Endothelial cell of umbilical vein (primary cell): ENCODE data around the gene PLEKHA6. TPM values are rescaled to one million over a fixed set of nuclear protein-coding genes. Genes with fewer than 3 reads are reported as not detected.

Experiments used
- BruUV-seq: library from RNA; stranded (reverse); fragments of 400-500 nt; replicated peaks from 2 replicates; lab custom pipeline; 2021; lab: Mats Ljungman, UMichigan
- CTCF ChIA-PET: fragments of 300-600, 350-600 bp; sonication (Branson Sonifier 250); formaldehyde crosslinking; loops from one replicate; lab custom pipeline; 2021; ENCODE audit warnings: antibody characterized with exemption, inconsistent platforms; lab: Charles Lee
- POLR2A ChIA-PET: fragments of 300-600, 350-600 bp; sonication (Branson Sonifier 250); formaldehyde crosslinking; loops from one replicate; lab custom pipeline; 2021; ENCODE audit warnings: antibody characterized with exemption, inconsistent platforms; lab: Charles Lee
- DNase-seq: peaks from one replicate; pipeline ENCODE4 v3.0.0-alpha.2; 2011; ENCODE audit warnings: low read depth, low spot score
- FAIRE-seq: peaks from 2 replicates; lab custom pipeline; 2011; peaks lifted over from hg19 to GRCh38; lab: Jason Lieb, UNC
- H2AFZ ChIP-seq: 2 replicates; pipeline ENCODE4 v1.6.0; 2012; ENCODE audit warnings: low read depth, low read length, control low read depth, inconsistent platforms
- H3K27ac ChIP-seq: 2 replicates; pipeline ENCODE4 v1.5.1; 2011; ENCODE audit warnings: low read depth, mild to moderate bottlenecking, control low read depth, low read length, moderate library complexity; ENCODE audit not compliant: insufficient read depth
- H3K27me3 ChIP-seq, 2 experiments: 2 replicates each; pipeline versions ENCODE4 v1.6.0 to v1.6.1; 2011; ENCODE audit warnings: low read length in 2 of 2, mixed read lengths in 1 of 2; ENCODE audit not compliant: control insufficient read depth in 2 of 2, insufficient read depth in 2 of 2
- H3K36me3 ChIP-seq, 2 experiments: 2 replicates in 1 of 2; 3 replicates in 1 of 2; pipeline ENCODE4 v1.5.1; 2011; ENCODE audit warnings: low read length in 2 of 2, mild to moderate bottlenecking in 1 of 2, moderate library complexity in 1 of 2; ENCODE audit not compliant: control insufficient read depth in 2 of 2, insufficient read depth in 2 of 2; ENCODE audit errors: extremely low read depth in 1 of 2
- H3K4me1 ChIP-seq: 3 replicates; pipeline ENCODE4 v1.5.1; 2011; ENCODE audit warnings: mild to moderate bottlenecking, low read length; ENCODE audit not compliant: control insufficient read depth, insufficient read depth; ENCODE audit errors: extremely low read depth
- H3K4me2 ChIP-seq: 2 replicates; pipeline ENCODE4 v1.6.1; 2011; ENCODE audit warnings: low read length, control low read depth, mixed read lengths; ENCODE audit not compliant: insufficient read depth
- H3K4me3 ChIP-seq, 3 experiments: fragments of 200-600 bp in 1 of 3; sonication (generic), shearing (Covaris generic) in 1 of 3; replicated peaks in 1 of 3; 2 replicates each; pipeline ENCODE4 v1.5.1; 2011 to 2016; ENCODE audit warnings: control low read depth in 3 of 3, low read length in 3 of 3, mild to moderate bottlenecking in 2 of 3, inconsistent platforms in 1 of 3, low read depth in 1 of 3, moderate library complexity in 1 of 3; ENCODE audit not compliant: insufficient read depth in 1 of 3
- H3K79me2 ChIP-seq: 2 replicates; pipeline ENCODE4 v1.6.0; 2012; ENCODE audit warnings: low read length, inconsistent platforms; ENCODE audit not compliant: control insufficient read depth, insufficient read depth
- H3K9ac ChIP-seq: replicated peaks from 2 replicates; pipeline ENCODE3; 2011; ENCODE audit warnings: low read length, control low read depth; ENCODE audit not compliant: insufficient read depth; ENCODE audit errors: extremely low read depth
- H3K9me1 ChIP-seq: replicated peaks from 3 replicates; pipeline ENCODE4 v1.6.0; 2011; ENCODE audit warnings: mild to moderate bottlenecking, low read length; ENCODE audit not compliant: control insufficient read depth, insufficient read depth; ENCODE audit errors: extremely low read depth
- H3K9me3 ChIP-seq: replicated peaks from 2 replicates; pipeline ENCODE4 v1.5.1; 2012; ENCODE audit warnings: low read length, inconsistent platforms; ENCODE audit not compliant: control insufficient read depth, insufficient read depth
- H4K20me1 ChIP-seq: replicated peaks from 2 replicates; pipeline ENCODE3; 2011; ENCODE audit warnings: mild to moderate bottlenecking, low read length; ENCODE audit not compliant: control insufficient read depth, insufficient read depth; ENCODE audit errors: extremely low read depth
- EZH2 ChIP-seq: IDR thresholded peaks from 2 replicates; pipeline ENCODE4 v1.6.1; 2012; ENCODE audit warnings: borderline replicate concordance, low read depth, mild to moderate bottlenecking, moderate library complexity, low read length, inconsistent platforms; ENCODE audit not compliant: severe bottlenecking
- FOS ChIP-seq: IDR thresholded peaks from 2 replicates; pipeline ENCODE4 v1.6.1; 2011; ENCODE audit warnings: mild to moderate bottlenecking, low read length, moderate library complexity, borderline replicate concordance; ENCODE audit not compliant: insufficient read depth
- GATA2 ChIP-seq: IDR thresholded peaks from 2 replicates; pipeline ENCODE4 v1.7.0; 2011; ENCODE audit warnings: low read depth, mild to moderate bottlenecking, moderate library complexity, mixed read lengths, low read length; ENCODE audit not compliant: insufficient read length, insufficient read depth
- JUN ChIP-seq: IDR thresholded peaks from 2 replicates; pipeline ENCODE4 v1.6.1; 2011; ENCODE audit warnings: borderline replicate concordance, low read depth; ENCODE audit not compliant: insufficient read length, insufficient read depth
- MYC ChIP-seq: IDR thresholded peaks from one replicate; pipeline ENCODE4 v1.6.1; 2011; ENCODE audit warnings: mild to moderate bottlenecking, low read depth, low read length
- POLR2A ChIP-seq: IDR thresholded peaks from 2 replicates; pipeline ENCODE4 v1.6.1; 2012; ENCODE audit warnings: low read depth, mild to moderate bottlenecking, control low read depth, low read length
- POLR2AphosphoS5 ChIP-seq: IDR thresholded peaks from 2 replicates; pipeline ENCODE4 v1.6.1; 2012; ENCODE audit warnings: low read depth, mild to moderate bottlenecking, control low read depth, low read length, moderate library complexity; ENCODE audit not compliant: insufficient read depth
- dilution Hi-C: fragments of 300-500 bp; cut with MboI; formaldehyde crosslinking; loops from one replicate; pipeline ENCODE4 v1.15.0; 2019; ENCODE audit warnings: low sequenced_read_pairs; ENCODE audit not compliant: extremely low pct_ligation_motif_present
- intact Hi-C: fragments of 100-400 bp; cut with micrococcal nuclease; formaldehyde crosslinking; loops from one replicate; pipeline ENCODE4 v1.10.0; 2022
- polyA plus RNA-seq, 4 experiments: library from polyadenylated mRNA; depleted of rRNA in 3 of 4; stranded (reverse) in 3 of 4; unstranded in 1 of 4; fragments of >200 nt; gene quantifications; 2 replicates each; pipeline versions ENCODE4 v1.2.1 to v1.2.3, GENCODE V29; 2011 to 2012; ENCODE audit warnings: missing spikeins in 1 of 4
- total RNA-seq: library from RNA; stranded (reverse); gene quantifications from 2 replicates; pipeline ENCODE4 v1.2.3, GENCODE V29; 2021
- TF ChIP-seq, protein P1 (sequence below), 2 donors: IDR thresholded peaks; 1 replicate in 1 of 2; 2 replicates in 1 of 2; pipeline ENCODE4 v1.5.1; 2011; ENCODE audit warnings: low read length in 2 of 2, mild to moderate bottlenecking in 2 of 2, moderate library complexity in 2 of 2, control low read depth in 1 of 2, inconsistent platforms in 1 of 2, low read depth in 1 of 2; ENCODE audit not compliant: insufficient read depth in 1 of 2; ENCODE audit errors: extremely low read depth in 1 of 2
- TF ChIP-seq, protein P2 (sequence below): IDR thresholded peaks from 2 replicates; pipeline ENCODE4 v1.6.1; 2011; ENCODE audit not compliant: insufficient read depth, insufficient read length

The PLEKHA6 gene
- total and polyA plus RNA-seq, 2 donors (not counting 3 experiments of a cell fraction or from before 2014, with no cell fraction given), result 2.1 to 15.0 TPM

DNA sequence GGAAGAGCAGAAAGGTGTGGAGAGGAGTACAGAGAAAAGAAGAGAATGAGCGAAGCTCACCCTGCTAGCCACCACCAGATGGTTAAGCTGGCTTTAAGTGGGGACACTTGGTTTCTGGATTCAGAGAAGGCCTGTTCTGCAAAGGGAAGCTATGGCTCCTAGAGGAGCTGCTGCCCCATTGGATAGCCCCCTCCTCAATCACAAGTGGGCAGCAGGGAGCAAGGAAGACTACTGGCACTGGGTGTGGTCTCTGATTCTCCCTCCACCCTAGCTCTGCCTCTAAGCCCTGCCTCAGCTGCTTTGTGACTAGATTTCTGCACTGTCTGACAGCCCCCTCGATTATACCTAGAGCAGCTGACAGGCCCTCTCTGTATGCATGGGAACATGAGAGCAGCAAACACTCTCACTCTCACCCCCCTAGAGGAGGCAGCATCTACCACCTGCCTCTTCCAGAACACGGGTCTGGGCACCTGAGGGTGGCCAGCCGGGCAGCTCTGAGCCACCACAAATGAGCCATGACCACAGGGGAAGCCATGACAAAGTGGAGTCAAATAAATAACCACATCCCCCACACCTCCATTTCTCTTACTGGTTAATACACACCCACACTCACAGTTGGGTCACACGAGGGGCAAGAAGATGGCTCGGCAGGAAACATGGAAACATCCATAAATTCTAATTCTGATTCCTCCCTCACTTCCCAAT is 13.6 kb downstream of the PLEKHA6 start:
- no peak overlapping the region for H3K4me2 ChIP-seq
- no peak overlapping the region for H3K27ac ChIP-seq
- no peaks in the 10 kb centered on the region for H3K9me3 ChIP-seq
- intact Hi-C loops, result no loop called here
- no peak overlapping the region for H2AFZ ChIP-seq
- no peaks in the 10 kb centered on the region for H3K79me2 ChIP-seq
- no peak overlapping the region for H3K9ac ChIP-seq
- H4K20me1 ChIP-seq, result no peaks in the 10 kb centered on the region
- dilution Hi-C loops, result loop anchor here (25.0 kb wide), 1 partner anchor 184 kb away; the partner anchor contains the start of genes ETNK2 and REN
- no peaks in the 10 kb centered on the region for H3K9me1 ChIP-seq
- BruUV-seq, result no TSS peak
- CTCF ChIA-PET, result interaction anchor here (1.2 to 2.9 kb wide), 3 partner anchors 32 to 183 kb away, joined by 4 to 7 read pairs (median 6); no protein-coding TSS in a partner anchor
- no peaks in the 10 kb centered on the region for H3K27me3 ChIP-seq
- TF ChIP-seq GATA2 (no peak), POLR2AphosphoS5 (no peak), MYC (no peak), JUN (no peak), EZH2 (no peak), FOS (no peak), POLR2A (no peak)
- TF ChIP-seq, protein P1, sequence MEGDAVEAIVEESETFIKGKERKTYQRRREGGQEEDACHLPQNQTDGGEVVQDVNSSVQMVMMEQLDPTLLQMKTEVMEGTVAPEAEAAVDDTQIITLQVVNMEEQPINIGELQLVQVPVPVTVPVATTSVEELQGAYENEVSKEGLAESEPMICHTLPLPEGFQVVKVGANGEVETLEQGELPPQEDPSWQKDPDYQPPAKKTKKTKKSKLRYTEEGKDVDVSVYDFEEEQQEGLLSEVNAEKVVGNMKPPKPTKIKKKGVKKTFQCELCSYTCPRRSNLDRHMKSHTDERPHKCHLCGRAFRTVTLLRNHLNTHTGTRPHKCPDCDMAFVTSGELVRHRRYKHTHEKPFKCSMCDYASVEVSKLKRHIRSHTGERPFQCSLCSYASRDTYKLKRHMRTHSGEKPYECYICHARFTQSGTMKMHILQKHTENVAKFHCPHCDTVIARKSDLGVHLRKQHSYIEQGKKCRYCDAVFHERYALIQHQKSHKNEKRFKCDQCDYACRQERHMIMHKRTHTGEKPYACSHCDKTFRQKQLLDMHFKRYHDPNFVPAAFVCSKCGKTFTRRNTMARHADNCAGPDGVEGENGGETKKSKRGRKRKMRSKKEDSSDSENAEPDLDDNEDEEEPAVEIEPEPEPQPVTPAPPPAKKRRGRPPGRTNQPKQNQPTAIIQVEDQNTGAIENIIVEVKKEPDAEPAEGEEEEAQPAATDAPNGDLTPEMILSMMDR (IDR thresholded peaks at IDR 0.05; ENCODE audit: extremely low read depth in 1 of 2, insufficient read depth in 1 of 2, low read depth in 1 of 2, low read length in 2 of 2), result no peak
- TF ChIP-seq, protein P2, sequence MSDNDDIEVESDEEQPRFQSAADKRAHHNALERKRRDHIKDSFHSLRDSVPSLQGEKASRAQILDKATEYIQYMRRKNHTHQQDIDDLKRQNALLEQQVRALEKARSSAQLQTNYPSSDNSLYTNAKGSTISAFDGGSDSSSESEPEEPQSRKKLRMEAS, result no peak
- POLR2A ChIA-PET, result no interaction called here
- DNase-seq, result no peak
- FAIRE-seq, result no peak
- no peak overlapping the region for H3K4me3 ChIP-seq
- H3K4me1 ChIP-seq, result peaks cover 4% of the 10 kb centered on the region
- no peaks in the 10 kb centered on the region for H3K36me3 ChIP-seq
